Measurements from ENCODE around the gene DNAH12.
"Not testable (repeated sequence)": the region's sequence is repeated elsewhere in the genome, so short reads cannot be mapped to it uniquely, and the experiment has no call there.

DNA sequence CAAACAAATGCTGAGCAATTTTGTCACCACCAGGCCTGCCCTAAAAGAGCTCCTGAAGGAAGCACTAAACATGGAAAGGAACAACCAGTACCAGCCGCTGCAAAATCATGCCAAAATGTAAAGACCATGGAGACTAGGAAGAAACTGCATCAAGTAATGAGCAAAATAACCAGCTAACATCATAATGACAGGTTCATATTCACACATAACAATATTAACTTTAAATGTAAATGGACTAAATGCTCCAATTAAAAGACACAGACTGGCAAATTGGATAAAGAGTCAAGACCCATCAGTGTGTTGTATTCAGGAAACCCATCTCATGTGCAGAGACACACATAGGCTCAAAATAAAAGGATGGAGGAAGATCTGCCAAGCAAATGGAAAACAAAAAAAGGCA, 217.6 kb downstream of the DNAH12 start:
- not testable (repeated sequence) for TF ChIP-seq EZH2 (IDR thresholded peaks at IDR 0.05; ENCODE audit: borderline replicate concordance, control insufficient read depth, low read depth, low read length); TAF1 (IDR thresholded peaks at IDR 0.05; ENCODE audit: borderline replicate concordance, low read depth, low read length); CEBPB (IDR thresholded peaks at IDR 0.05; ENCODE audit: borderline replicate concordance in 1 of 2, low read depth in 2 of 2, low read length in 2 of 2); DPF2 (IDR thresholded peaks at IDR 0.05); KDM1A (IDR thresholded peaks at IDR 0.05; ENCODE audit: borderline replicate concordance); SP1 (IDR thresholded peaks at IDR 0.05; ENCODE audit: low read depth, low read length); RB1 (IDR thresholded peaks at IDR 0.05; ENCODE audit: borderline replicate concordance); SRF (IDR thresholded peaks at IDR 0.05; ENCODE audit: low read depth in 2 of 2, low read length in 2 of 2); EP300 (IDR thresholded peaks at IDR 0.05; ENCODE audit: borderline replicate concordance in 1 of 2, control insufficient read depth in 1 of 2, low read depth in 2 of 2, low read length in 2 of 2); HDGF (IDR thresholded peaks at IDR 0.05); POLR2AphosphoS5 (IDR thresholded peaks at IDR 0.05; ENCODE audit: low read length)
- TF ChIP-seq, protein P1, sequence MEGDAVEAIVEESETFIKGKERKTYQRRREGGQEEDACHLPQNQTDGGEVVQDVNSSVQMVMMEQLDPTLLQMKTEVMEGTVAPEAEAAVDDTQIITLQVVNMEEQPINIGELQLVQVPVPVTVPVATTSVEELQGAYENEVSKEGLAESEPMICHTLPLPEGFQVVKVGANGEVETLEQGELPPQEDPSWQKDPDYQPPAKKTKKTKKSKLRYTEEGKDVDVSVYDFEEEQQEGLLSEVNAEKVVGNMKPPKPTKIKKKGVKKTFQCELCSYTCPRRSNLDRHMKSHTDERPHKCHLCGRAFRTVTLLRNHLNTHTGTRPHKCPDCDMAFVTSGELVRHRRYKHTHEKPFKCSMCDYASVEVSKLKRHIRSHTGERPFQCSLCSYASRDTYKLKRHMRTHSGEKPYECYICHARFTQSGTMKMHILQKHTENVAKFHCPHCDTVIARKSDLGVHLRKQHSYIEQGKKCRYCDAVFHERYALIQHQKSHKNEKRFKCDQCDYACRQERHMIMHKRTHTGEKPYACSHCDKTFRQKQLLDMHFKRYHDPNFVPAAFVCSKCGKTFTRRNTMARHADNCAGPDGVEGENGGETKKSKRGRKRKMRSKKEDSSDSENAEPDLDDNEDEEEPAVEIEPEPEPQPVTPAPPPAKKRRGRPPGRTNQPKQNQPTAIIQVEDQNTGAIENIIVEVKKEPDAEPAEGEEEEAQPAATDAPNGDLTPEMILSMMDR (IDR thresholded peaks at IDR 0.05 in 2 of 3, conservative IDR thresholded peaks at IDR 0.05 in 1 of 3; ENCODE audit: control insufficient read depth in 2 of 3, extremely low read depth in 1 of 3, insufficient read depth in 1 of 3, low read depth in 3 of 3, low read length in 3 of 3): not testable (repeated sequence)
- TF ChIP-seq, protein P2, sequence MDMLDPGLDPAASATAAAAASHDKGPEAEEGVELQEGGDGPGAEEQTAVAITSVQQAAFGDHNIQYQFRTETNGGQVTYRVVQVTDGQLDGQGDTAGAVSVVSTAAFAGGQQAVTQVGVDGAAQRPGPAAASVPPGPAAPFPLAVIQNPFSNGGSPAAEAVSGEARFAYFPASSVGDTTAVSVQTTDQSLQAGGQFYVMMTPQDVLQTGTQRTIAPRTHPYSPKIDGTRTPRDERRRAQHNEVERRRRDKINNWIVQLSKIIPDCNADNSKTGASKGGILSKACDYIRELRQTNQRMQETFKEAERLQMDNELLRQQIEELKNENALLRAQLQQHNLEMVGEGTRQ (IDR thresholded peaks at IDR 0.05; ENCODE audit: borderline replicate concordance, low read depth, low read length): not testable (repeated sequence)
